ENCODE measurements around the gene ABCA12.

ABCA12 gene

DNA sequence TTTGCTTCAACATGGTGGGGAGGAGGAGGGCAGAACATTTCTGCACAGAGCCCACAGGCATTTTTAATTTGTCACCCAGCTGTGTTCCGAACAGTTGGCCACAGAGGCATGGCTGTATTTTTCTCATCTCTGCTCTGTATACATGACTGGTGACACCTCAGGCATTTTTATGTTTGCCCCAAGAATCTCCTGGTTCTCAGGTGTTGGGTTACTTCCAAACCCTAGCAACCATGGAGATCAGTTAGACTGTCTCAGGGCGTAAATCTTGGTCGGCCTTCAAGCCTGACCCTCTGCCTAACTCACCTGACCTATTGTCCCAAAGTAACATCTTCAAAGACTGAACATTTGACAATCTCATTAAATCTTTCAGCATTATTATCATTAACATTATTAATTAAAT lies 100.0 kb downstream of the ABCA12 start:
- DNase-seq (ENCODE audit: low spot score), result no peak

DNA sequence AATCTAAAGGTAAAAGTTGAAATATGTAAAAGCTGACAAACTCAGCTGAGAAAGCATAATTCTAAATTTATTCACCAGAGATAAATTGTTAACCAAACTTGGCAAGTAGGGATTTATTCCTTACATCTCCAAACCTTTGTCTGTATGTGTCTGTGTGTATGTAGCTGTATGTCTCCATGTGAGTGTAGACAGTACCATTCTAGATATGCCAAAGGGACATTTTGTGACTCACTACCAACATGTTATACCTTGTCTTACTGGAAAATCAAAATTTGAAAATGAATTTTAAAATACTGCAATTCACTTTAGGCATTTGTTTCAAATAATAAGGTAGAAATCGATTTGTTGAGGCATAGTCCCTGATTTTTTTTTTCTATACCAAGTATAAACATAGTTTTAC lies 102.1 kb downstream of the ABCA12 start:
- no peak for DNase-seq (ENCODE audit: low spot score)

DNA sequence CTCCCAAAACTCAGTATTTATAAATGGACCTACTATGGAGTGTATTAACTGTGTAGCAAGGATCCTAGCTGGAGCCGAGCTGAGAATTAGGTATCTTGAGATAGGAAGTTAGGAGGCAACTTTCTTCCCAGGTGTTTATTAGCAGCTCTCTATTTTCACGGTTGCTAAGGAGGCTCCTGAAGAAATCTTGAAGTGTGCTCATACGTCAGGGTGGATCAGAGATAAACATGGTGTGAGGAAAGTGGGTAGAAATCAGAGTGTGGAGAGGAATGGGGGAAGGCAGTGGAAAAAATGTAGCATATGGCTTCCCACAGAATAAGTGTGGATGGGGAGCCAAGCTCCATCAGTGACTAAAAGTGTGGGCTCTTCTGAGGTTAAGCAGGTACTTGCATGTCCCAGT lies 104.3 kb downstream of the ABCA12 start:
- DNase-seq (ENCODE audit: low spot score), result no peak

DNA sequence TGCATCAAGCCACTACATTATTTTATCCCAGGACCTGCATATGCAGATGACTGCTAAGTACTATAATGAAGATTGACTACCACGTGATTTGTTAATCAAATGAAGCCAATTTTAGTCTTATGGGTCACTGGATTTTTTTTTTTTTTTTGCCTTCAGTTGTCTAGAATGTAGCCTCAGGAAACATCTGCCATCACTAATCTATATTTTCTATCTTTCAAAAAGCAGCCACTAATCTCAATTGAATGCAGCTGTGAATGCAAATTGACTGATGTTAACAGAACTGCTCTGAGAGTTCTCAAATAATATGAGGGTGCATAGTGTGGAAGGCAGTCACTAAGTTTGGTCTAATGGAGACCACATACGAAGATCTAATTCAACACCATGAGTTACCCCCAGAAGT lies 106.3 kb downstream of the ABCA12 start:
- no peak for DNase-seq (ENCODE audit: low spot score)

DNA sequence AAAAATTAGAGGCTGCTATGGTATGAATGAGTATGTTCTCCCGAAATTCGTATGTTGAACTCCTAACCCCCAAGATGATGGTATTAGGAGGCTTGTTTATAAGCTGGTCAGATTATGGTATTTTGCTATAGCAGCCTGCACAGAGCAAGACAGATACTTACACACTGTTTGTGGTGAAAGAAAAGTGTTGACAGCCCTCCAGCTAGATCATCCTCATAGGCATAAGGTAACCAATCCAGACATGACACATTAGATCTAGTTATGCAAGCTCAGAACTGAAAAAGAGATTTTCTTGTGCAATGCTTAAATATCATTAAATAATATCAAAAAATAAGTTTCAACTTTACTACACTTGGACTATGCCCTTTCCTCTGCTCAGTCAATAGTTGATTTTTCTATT lies 107.1 kb downstream of the ABCA12 start:
- DNase-seq (ENCODE audit: low spot score), result no peak

DNA sequence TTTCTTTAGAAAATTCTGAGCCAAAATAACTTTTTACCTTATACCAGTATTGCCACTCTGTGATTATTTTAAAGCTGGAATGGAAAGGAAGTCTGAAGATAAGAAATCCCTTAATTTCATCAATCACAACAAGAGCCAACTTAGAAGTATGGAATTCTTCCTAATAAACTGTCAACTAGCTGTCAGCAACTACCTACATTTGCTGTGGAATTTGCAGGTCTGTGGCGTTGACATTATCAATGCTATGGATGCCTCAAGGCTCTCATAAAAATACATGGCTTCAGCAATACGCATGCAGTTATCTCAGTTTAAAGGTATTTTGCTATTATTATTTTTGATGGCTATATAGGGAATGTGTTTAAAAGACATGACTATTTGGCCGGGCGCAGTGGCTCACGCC lies 108.5 kb downstream of the ABCA12 start:
- DNase-seq (ENCODE audit: low spot score), result no peak

DNA sequence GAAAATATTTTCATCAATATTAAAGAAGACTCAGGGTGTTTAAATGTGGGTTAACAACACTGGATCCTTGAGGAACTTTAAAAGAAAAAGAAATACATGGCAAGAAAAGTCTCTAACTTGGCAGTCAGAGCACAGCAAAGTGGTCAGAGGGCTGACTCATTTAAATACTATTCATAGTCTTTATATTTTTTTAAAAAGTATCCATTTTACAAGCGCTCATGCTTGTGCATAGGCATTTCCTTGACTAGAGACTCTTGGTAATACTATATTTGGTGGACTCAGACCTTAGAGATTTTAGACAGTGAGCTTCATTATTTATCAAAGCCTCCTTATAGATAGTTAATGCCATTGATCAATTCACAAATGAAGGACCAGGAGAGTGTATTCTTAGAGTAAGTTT lies 110.2 kb downstream of the ABCA12 start:
- no peak for DNase-seq (ENCODE audit: low spot score)

DNA sequence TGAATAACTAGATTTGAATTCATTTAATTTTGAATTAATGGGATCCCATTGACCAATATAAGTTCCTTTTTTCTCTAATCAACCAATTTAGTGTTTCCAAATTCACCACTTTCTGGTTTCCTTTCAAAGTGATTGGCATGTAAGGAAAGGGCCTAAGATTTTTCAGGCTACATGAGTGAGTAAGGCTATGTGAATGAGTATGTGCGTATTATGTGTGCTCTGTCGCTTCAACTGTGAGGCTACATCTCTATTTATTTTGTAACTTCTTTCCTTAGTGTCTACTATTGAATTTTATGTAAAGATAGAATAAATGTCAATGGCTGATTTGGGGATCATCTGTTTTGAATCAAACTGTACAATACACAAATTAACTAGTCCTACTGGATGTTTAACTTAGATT lies 110.6 kb downstream of the ABCA12 start:
- no peak for DNase-seq (ENCODE audit: low spot score)

DNA sequence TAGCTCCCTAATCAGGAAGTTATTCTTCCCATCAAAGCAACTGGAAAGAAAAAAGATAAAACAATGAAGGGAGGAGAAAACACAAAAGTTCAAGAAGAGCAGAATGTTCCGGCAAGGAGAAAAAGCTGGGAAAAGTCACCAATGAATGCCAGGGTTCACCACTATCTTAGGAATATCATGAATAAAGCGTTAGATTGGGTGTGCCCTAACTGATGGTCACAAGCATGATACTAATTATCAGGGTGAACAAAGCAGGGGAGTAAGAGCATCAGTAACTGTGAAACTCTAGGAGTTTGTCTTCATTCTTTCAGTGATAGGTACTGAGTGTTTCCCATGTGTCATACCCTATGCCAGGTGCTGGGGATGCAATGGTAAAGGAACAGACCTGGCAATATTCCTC lies 115.5 kb downstream of the ABCA12 start:
- DNase-seq (ENCODE audit: low spot score), result no peak

DNA sequence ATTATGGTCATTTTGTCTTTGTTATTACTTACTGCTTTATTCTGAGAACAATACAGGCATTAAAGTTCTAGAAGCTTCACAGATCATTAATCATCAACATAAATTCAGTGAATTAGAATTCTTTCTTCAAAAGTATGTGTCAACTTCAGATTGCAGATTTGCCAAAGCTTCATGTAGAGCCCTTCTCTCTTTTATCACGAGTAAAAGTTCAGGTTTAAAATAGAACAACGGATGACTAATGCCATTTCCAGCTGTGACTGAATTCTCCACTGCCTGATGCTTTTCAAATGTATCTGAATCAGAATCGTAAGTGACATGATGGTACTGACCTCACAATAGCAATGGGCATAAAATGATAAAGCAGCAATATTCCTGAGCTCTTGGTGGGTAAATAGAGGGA lies 116.0 kb downstream of the ABCA12 start:
- DNase-seq (ENCODE audit: low spot score), result no peak

DNA sequence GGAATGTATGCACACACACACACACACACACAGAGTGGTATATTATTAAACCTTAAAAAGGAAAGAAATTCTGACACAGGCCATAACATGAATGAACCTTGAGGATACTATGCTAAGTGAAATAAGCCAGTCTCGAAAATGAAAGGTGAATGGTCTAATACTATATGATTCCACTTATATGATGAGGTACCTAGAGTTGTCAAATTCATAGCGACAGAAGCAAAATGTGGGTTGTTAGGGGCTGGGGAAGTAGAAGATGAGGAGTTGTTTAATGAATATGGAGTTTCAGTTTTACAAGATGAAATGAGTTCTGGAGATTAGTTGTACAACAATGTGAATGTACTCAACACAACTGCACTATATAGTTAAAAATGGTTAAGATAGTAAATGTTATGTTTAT lies 118.1 kb downstream of the ABCA12 start:
- no peak for DNase-seq (ENCODE audit: low spot score)

DNA sequence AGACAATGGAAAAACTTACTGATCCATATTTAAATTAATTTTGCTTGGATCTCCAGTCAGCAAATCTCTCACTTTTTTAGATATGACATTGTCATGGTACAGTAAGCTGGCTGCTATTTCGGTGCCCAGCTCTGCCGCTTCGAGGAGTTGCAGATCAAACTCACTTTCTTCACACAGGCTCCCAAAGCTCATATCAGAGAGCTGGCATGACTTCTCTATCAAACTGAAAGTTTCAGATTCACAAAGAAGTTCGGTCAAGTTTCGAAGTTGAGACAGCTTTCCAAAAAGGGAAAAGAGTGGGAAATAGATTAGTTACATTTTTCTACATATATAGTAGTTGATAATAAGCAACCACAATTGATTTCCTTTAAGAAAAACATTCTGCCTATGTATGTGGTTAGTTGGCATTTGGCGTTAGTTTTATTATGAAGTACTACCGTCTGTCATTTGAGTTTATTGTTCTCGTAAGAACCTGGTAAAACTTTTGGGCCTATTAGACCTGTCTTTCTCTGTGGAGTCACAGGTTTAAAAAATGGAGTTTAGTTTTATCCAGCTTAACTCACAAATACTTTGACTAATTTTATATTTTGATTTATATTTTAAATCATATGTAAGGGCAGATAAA lies 118.8 kb downstream of the ABCA12 start:
- DNase-seq (ENCODE audit: low spot score), result no peak

DNA sequence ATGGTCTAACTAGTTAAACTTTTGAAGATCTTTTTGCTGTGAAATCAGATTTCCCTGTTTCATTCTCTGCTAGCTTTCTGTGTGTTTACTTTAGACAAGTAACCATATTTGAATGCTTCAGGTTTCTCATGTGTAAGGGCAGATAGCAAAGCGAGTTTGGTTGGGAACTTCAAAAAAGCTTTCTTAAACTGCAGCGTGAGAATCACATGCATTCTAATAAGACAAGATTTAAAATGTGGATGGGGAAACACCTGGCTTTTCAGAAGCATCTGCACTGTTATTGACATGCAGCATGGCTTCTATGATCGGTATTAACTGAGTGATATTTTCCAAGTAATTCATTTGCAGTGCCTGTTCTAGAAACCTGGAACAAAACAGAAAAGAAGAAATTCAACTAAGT lies 119.3 kb downstream of the ABCA12 start:
- no peak for DNase-seq (ENCODE audit: low spot score)

DNA sequence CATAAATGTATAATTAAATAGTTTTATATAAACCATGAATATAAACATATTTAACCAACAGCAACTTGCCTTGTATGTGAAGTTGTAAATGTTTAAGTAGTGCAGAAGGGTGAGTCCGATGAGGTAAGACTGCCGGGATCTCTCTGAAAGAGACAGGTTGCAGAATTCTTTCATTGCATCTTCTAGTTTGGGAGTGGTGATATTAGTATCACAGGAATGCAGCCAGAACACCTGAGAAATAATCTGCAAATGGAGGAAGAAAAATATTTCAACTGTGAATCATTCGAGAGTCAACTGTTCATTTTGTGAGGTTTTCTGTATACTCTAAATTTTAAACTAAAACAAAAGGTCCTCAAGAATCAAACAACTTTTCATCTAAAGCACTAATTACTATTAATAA lies 123.0 kb downstream of the ABCA12 start:
- DNase-seq (ENCODE audit: low spot score), result no peak

DNA sequence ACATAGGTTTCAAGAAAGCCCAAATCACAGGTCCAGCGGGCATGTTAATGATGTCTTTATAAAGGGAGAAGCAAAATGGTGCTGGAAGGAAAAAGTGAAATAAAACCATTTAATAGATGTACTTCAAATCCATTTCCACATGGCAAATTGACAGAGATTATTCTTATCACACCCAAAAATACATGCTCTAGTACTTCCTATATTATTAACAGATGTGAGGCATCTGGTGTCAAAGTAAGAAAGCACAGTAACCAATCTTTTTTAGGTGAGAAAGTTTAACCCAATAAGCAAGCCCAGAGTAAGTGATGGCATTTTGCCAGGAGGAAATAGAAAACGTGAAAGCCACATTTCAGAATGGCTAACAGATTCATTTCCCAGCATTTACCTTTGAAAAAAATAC lies 128.0 kb downstream of the ABCA12 start:
- DNase-seq (ENCODE audit: low spot score), result no peak

DNA sequence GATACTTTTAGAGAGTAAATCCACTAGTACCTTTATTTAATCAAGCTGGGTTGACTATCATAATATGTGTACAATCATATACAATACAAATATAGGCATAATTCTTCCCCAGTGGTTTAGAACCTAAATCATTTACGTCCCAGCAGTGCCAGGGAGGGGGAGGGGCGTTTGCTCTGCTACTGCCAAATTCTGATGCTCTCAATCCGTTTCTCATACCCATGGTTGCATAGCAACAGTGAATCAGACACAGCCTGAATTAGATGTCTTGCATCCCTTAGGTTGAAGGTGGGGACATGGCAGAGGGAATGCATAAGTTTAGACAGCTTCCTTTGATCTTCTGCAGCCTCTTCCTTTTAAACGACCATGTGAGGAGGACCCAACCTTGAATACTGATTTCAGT lies 135.4 kb downstream of the ABCA12 start:
- DNase-seq (ENCODE audit: low spot score), result peak; percentile 34

DNA sequence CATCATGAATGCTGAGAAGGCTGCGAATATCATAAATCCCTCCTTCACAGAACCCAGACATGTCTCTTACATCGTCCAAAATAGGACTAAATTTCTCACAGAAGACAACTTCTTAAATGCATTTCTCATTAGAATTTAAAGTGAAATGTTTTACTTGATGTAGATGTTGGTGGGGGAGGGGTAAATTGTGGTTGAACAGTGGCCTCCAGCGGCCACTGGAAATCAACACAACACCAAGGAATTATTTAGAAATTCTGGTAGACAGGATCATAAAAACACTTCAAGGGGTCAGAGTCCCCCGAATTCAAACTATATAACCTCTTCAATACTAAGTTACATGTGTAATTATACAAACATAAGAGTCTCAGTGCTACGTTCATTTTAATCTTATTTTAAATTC lies 135.9 kb downstream of the ABCA12 start:
- peak; percentile 33 for DNase-seq (ENCODE audit: low spot score)

DNA sequence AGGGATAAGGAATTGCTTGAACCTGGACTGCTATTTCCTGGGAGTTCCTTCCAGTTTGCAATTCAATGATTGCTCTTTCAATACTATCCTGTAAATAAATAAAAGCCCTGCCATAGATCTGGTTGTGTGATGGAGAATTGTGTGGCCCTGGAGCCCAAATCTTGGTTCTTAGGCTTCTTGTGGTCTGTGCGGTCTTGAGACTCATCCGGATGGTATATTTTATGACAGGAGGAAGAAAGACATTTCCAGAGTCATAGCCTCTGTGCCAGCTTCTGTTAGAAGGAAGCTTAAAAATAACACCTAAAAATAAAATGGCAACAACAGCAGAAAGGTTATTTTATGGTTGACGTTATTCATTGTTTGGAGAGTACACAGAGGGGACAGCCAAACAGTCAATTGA lies 137.7 kb downstream of the ABCA12 start:
- DNase-seq (ENCODE audit: low spot score), result no peak

DNA sequence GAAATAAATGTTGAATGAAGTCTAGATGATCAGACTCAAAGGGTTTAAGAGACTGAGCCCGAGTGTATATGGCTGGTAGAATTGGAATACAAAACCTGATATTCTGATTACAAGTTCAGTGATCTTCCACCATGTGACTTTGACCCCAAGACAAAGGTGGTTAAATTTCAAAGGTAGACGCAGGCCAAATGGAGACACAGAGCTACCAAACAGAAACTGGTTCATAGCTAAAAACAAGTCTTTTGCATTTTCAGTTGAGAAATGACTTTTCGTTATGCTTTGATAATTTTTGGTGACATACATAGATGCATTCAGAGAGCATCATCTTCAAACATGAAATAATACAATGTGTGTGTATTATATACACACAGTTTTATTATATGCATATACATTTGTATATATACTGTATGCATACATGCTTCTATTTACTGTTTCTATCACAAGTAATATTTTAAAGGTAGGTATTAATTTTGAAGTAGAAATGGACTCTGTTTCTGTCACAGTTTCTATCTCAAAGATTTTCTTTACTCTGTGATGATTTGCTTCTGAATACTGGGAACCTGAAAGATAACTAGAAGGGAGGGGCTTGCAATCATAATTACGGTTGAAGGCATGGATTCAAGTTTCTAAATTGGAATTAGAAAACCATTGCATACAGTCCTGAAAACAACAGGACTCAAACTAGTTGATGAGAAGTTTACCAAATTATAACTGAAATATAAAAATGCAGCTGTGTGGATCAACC lies 142.3 kb downstream of the ABCA12 start:
- DNase-seq (ENCODE audit: low spot score), result no peak

DNA sequence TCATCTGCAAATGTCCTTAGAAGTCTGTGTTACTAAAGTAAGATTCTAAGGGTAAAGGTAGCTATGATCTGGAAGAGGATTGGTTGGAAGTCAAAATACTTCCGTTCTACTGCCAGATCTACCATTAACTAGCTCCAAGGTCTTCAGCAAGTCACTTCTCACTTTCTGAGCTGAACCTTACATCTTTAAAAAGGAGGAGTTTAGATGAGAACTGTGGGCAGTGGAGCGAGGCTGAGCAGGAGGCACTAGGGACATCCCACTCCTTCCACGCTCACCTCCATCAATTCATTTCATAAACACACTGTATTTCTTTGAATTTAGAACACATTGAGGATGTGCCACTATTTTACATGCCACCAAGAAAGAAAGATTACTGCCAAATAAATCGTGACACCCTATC lies 143.0 kb downstream of the ABCA12 start:
- DNase-seq (ENCODE audit: low spot score), result no peak

DNA sequence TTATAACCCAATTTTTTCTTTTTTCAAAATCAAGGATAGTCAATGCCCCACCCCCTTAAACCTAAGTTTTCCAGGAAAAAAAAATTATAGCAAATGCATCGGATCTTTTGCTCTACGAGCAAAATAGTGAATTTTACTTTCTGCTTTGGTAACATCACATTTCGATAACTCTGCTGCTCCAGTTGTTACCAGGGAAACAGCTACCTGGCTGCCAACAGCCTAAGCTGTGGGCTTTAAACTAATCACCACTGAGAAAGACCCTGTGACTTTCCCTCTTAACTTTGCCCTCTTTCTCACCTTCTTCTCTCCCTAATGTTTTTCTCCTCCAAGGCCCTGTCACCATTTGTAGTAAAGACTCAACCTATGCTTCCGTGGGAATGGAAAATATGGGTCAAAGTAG lies 145.5 kb downstream of the ABCA12 start:
- DNase-seq (ENCODE audit: low spot score), result no peak

DNA sequence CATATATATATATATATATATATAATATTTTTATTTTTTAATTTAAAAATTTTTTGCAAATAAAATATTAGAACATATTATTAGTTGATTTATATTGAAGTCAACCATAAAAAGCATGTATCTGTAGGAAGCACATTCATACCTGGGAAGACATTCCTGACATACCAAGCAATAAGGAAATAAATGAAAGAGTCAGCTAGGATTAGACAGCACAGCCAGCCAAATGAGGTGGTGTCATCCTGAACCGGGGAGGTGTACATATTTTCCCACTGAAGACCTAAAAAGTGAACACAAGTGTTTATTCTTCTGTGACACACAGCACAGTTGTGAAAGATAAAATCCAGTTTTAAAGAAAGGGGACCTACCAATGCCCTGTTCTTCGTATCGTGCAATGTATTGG lies 149.2 kb downstream of the ABCA12 start:
- no peak for DNase-seq (ENCODE audit: low spot score)

DNA sequence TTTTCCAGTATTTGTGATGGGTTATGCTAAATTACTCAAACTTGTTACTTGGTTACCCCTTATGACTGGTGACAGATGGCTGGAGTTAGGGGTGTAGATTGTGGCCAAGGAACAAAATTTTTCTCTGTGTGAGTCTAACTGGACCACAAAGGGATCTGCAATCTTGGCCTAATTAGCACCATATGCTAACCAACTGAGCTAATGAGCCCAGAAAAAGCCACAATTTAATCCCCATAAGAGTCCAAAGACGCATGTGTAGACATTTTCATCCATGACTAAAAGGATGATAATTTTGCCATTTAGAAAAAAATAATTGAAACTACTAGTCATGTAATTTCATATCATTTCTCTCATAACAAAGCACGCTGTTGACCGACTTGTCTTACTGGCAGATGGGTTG lies 151.2 kb downstream of the ABCA12 start:
- DNase-seq (ENCODE audit: low spot score), result no peak

DNA sequence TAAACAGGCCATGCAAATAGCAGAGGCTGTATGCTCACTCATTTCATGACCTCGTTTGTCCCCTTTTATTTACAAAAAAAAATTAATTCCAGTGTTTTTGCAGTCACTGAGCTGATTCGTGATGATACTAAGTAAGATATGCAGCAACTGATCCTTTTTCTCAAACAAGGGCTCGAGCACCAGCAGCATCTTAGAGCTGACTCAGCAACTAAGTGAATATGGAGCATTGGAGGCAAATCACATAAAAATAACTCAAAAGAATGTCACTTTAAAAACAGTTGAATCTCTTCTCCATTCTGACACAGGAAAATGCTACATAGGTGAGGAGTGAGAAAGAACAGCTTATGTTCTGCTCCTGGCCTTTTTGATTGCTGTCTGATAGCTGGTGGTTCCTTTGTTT lies 152.8 kb downstream of the ABCA12 start:
- DNase-seq (ENCODE audit: low spot score), result no peak
